Esophagus squamous epithelium (tissue), 4 donors: ENCODE data around the gene PITPNM2.

Experiments
- CTCF ChIP-seq, 6 experiments: fragments of 450-650 bp in 4 of 6; fragments of 200-600 bp in 2 of 6; sonication (generic) in 2 of 6; IDR thresholded peaks; one replicate each; pipeline ENCODE4 v1.5.1; 2016 to 2019; ENCODE audit warnings: antibody characterized with exemption in 6 of 6, mild to moderate bottlenecking in 4 of 6, moderate library complexity in 4 of 6
- POLR2A ChIP-seq, 4 donors: fragments of 450-650 bp; IDR thresholded peaks; one replicate each; pipeline ENCODE4 v1.6.1; 2017; ENCODE audit warnings: antibody characterized with exemption in 4 of 4, mild to moderate bottlenecking in 4 of 4, moderate library complexity in 3 of 4

GRCh38 chr12:123119808-123120207, 31.1 kb downstream of the PITPNM2 start:
- TF ChIP-seq CTCF (IDR thresholded peaks at IDR 0.05) (no peak), POLR2A (IDR thresholded peaks at IDR 0.05) (no peak)
